ENCODE data around the gene MEGF6.

MEGF6 gene

DNA sequence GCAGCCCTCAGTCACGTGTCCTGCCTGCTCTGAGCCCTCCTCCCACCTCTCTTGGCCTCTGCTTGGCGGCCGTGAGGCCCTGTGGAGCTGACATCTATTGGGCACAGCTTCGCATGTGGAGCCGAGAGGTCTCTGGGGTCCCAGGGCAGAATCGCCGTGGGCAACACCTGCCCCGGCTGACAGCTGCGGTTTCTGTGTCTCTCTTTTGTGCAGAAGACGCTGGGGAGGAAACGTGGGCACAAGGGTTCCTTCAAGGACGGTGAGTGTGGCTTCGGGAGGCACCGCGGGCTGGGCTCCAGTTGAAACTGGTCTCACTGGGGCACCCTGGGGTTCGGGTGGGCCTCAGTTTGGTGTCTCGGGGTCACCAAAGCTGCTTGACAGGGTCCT, 145.4 kb downstream of the MEGF6 start:
- no peak for DNase-seq

DNA sequence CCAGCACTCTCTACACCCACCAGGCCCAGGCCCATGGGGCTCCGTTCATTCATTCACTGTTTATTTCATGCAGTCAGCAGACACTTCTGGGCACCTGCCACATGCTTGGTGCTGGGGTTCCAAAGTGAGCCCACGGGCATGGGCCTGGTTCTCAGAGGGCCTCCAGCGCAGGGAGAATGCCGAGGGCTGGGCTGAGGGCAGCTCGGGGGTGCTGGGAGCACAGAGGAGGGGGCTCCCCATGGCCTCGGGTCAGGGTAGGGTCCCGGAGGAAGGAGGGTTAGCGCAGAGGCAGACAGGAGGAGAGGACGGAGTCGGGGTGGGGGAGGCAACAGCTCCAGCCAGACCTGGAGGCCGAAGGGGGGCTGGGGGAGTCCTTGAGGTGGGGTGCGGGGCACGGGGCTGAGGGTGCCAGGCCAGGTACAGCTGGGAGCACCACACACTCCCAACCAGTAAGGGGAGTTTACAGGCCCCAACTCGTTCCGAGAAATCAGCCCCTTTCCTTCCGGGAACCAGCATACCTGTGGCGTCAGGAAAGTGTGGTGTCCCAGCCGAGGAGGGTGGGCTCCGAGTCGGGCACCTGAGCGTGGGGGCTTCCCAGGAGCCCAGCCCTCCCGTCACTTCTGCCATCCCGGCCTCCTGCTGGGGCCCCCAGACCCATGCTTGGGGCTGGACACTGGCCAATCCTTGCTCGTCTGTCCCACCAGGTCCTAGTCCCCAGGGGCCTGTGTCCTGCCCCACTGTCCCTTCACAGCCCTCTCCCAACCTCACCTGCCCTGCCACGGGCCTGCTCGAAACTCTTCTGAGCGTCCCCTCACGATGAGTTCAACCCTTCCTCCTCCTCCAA, 146.0 kb downstream of the MEGF6 start:
- no peak for DNase-seq

DNA sequence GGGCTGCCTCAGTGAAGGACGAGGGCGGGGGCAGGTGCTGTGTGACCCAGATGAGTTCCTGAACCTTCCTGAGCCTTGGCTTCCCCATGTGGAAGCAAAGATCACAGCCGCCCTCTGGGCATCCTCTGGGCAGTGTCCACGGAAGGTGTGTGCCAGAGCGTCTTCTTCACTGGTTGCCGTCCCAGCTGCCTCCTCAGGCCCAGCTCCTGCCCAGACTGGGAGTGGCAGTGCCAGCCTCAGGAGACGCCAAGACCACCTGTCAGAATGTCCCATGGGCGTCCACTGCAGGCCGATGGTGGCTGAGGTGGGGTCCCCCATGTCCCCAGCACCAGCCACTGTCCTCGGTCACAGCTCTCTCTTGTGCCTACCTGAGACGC, 146.7 kb downstream of the MEGF6 start:
- no peak for DNase-seq

DNA sequence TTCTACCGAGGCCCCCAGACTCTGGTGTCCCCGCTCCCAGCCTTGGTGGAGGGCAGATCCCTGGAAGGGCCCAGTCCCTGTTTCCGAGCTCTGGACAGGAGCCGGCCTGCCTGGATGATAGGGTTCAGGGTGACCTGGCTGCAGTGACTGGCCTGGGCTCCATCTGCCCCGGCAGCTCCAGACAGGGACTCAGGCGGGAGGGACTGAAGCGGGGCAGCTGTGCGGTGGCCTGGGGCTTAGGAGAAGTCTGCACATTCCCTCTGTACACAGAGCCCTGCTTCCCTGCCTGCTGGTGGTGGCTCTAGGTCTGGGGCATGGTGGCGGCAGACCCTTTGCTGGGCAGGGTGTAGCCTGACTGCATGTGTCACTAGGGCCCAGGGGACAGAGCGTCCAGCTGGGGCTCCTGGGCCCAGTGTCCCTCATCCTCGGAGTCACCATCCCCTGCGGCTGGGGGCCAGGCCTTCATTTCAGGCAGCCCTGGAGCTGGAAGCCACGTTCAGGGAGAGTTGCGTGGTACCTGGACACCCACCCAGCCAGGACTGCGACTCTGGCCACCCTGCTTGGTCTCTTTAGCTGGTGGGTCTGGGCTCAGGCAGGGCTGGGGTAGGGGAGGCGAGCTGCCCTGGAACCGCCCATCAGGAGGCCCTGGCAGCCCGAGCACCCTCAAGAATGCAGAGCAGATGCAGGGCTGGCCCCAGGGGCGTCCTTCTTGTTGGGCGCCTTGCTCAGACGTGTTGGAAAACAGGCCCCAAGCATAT, 147.2 kb downstream of the MEGF6 start:
- DNase-seq = no peak

DNA sequence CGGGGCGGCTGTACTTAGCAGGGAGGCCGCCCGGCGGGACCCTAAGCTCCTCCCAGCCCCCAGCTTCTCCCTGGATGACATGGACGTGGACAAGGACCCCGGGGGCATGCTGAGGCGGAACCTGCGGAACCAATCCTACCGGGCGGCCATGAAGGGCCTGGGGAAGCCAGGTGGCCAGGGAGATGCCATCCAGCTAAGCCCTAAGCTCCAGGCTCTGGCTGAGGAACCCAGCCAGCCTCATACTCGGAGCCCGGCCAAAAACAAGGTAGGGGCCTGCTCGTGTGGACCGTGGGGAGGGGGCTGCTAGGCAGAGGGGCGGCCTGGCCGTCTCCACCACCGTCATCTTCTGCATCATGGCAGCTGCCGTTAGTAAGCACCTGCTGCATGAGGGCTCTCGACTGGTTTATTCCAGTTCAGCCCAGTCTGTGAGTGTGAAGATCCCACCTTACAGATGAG, 147.9 kb downstream of the MEGF6 start:
- no peak for DNase-seq

GRCh38 chr1:3463013-3463385, 148.3 kb downstream of the MEGF6 start:
- DNase-seq = no peak

GRCh38 chr1:3462356-3463012, 148.8 kb downstream of the MEGF6 start:
- DNase-seq = no peak

- DNase-seq = no peak
Measured at GRCh38 chr1:3461934-3462275, 149.4 kb downstream of the MEGF6 start.

DNA sequence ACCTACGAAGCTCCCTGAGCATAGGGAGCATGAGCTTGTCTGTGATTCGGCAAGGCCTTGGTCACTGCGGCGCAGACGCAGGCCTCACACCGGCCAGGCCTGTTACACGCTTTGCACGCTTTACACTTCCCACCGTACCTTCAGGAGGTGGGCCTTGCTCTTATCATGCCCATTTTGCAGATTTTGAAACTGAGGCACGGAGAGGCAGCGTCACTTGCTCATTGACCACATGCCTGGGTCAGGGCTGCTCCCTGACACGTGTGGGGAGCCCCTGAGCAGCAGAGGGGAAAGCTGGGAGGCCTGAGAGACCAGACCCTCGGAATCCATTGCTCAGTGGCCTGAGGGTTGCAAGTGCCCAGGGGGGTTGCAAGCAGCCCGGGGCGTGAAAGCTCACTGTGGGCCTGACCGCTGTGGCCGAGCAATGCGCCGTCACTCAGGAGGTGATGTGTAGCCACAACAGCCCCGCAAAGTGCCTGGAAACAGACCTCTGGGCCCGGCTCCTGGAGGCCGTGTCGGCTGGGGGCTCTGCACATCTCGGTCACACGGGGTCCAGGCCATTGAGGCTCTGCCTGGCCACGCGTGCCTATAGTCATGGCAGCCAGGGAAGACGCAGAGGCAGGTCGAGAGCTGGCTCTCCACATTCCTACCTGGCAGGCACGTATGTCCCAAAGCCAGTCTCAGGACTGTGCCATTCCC, 149.9 kb downstream of the MEGF6 start:
- no peak for DNase-seq

DNA sequence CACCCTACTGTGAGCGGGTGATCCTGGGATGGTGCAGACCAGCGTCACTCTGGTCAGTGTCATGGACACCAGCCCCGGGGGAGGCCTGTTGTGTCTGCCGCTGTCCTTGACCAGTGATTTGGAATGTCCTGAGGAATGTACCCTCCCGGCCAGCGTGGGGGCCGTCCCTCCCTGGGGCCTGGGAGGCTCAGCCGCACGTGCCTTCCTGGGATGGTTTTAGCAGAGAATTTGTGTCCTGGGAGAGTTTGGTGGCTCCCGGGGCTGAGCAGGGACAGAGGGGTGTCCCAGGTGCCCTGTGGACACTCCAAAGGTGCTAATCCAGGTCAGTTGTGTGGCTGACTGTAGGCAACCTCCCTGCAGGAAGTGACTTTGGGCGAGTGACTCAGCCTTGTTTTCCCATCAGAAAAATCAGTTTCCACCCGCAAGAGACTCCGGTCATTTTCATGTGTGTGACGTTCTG, 150.6 kb downstream of the MEGF6 start:
- no peak for DNase-seq

GRCh38 chr1:3459940-3460671, 151.2 kb downstream of the MEGF6 start:
- DNase-seq = no peak

- no peak for DNase-seq
Measured at GRCh38 chr1:3459051-3459908, 152.0 kb downstream of the MEGF6 start.

DNA sequence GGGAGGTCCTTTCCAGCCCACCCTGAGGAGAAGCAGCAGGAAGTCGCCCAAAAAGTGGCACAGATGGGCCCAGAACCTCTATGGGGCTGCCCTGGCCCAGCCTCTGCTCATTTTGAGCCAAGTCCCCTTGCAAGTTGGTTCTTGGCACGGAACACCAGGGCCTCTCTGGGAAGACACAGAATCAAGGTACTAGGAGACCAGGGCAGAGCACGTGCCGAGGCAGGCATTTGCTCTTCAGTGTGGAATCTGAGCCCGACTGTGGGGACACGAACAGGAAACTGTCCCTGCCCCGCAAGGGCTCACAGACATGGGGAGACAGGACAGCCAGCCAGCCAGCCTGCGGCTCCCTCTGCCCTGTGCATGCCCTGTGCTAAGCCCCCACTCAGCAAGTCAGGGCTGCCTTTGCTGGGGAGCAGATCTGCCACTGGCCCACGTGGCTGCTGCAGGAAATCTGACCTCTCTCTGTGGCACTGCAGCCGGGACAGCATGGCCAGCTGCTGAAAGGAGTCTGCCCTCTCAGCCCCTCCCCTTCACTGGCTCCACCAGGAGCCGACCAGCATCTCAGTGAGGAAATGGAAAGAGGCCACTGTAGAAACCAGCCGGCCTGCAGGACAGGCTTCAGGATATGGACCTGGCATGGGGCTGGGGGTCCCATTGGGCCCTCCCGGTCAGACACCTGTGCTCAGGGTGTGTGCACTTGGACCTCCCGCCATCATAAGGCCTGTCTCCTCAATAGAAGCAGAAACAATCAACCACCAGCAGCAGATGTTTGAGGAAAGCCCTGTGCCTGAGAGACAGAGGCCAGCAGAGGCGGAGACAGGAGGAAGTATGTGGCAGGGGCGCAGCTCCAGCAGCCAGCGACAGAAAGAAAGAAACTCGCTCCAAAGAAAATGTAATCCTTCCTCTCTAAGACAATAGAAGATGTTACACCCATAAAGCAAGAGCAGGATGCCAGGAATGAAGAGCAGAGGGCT, 153.1 kb downstream of the MEGF6 start:
- no peak for DNase-seq

GRCh38 chr1:3456964-3457909, 154.1 kb downstream of the MEGF6 start:
- DNase-seq = no peak

GRCh38 chr1:3456449-3456963, 154.8 kb downstream of the MEGF6 start:
- DNase-seq = no peak

DNA sequence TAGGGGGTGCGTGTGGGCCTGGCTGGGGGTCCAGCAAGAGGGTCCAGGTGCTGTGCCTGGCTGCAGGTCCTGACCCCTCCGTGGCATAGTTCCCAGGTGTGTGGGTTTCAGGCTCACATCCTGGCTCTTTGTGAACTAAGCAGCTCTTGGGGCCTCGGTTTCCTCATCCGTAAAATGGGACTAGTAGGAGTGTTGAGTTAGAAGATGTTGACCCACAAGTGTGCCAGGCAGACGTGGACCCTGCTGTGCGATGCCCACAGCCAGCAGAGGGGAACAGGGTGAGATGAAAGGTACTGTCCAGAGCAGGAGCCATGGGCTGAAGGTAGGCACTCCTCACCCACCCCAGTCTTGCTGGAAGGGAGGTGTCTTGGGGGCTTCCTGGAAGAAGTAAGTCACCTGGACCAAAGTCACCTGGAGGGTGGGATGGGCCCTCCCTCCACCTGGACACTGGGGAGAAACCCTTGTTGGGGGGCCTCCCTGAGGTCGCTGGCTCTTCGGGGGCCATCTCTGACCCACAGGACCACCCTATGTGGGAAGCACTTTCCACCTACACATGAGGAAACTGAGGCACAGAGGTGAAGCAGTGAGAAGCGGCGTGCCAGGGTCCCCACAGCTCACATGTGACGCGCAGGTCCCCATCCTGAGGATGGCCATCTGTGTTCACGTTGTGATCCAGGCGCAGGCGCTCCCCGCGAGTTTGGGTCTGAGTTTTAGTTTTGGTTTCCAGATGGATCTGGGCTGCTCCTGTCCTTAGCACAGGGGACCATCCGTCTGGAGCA, 155.4 kb downstream of the MEGF6 start:
- DNase-seq = no peak

DNA sequence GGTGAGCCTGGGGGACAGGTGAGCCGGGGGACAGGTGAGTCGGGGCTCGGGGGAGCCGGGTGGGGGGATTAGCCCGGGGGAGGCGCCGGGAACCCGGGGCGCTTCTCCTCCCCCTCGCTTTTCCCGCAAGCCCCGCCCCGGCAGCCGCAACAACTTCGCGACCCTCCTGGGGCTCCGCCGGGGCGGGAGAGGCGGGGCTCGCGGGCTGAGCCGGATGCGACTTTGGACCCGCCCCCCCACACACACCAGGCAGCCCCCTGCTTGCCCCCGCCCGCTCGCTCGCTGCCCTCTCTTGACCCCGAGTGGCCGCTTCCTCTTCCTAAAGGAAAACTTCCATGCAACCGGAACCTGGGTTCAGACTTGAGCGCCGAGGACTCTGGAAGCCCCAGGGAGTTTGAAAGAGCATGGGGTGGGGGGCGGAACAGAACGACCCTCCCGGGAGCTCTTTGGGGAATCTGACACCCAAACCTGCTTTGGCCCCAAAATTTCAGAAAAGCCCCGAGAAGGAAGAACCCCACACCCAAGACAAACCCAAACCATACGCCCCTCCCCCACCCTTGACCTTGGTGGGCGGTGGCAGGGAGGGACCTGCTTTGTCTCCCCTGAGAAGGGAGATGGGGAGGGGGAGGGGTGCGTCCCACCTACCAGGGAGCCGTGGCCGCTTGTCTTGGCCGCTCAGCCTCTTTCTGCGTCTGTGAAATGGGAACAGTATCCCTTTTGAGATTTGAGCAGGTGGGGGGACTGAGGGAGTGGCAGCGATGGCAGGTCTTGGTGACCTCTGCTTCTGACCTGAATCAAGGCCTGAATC, 156.3 kb downstream of the MEGF6 start:
- DNase-seq = no peak
